GM19328 (cell line): Measurements from ENCODE around the gene TIMM23B.
"Not testable (repeated sequence)": the region's sequence is repeated elsewhere in the genome, so short reads cannot be mapped to it uniquely, and the experiment has no call there.

Source experiments
- ATAC-seq: cut with Tn5 transposase; IDR thresholded peaks from one replicate; pipeline ENCODE4 v1.9.1; 2021; ENCODE audit warnings: mild to moderate bottlenecking, moderate library complexity; ENCODE audit not compliant: unreplicated experiment

The TIMM23B gene

DNA sequence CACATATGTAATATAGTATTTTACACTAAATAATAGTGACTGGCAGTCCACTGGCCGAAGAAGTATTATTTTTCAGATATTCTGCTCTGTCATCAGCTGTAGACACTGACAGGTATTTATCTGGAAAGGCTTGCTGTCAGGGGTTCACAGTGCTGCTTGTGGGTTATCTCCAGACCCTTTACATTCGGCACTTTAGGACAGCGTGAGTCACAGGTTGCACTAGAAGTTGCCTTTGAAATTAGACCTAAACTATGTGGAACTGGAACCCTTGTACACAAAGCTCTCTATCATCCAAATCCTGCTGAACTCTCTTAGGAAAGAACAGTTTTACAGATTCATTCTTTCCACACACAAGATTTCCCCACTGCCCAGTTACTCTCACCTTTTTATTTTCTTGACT lies 30.2 kb downstream of the TIMM23B start:
- not testable (repeated sequence) for ATAC-seq

DNA sequence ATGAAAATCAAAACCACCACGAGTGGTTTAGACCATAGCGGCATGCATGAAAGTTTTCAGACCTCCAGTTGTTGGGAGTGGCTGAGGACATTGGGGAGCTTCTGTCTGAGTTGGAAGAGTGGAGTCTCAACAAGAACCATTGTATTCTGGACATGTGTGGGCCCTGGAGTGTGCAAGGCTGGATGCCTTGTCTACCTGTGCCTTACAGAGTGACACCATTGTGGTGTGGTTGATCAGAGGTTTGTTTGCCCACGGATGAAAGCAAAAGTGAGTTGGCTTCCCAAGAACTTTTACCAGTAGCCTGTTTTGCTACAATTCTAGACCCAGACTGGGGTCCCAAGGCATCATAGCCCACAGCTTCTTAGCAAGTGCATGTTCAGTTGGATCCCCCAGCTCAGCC lies 35.9 kb downstream of the TIMM23B start:
- not testable (repeated sequence) for ATAC-seq

DNA sequence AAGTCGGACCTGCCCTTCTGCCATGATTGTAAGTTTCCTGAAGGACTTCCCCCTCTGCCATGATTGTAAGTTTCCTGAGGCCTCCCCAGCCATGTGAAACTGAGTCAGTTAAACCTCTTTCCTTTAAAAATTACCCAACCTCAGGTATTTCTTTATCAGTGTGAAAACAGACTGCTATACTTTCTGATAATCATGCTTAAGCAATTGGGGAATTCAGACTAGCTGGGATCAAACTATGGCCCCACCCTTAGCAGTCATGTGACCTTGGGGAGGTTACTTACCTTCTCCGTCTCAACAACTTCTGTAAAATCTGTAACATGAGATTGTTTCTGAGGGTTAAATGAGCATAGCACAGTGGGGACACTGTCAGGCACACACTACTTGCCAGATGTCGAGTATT lies 45.4 kb downstream of the TIMM23B start:
- not testable (repeated sequence) for ATAC-seq

- ATAC-seq, result not testable (repeated sequence)
Measured at GRCh38 chr10:49988376-49988775, 46.5 kb downstream of the TIMM23B start, which contains the start of gene AGAP6. AGAP6 (plus strand) TSS chr10:49988406; CDS start chr10:49988716, 310 bp downstream.

- ATAC-seq, result not testable (repeated sequence)
Measured at GRCh38 chr10:49995321-49995720, 53.5 kb downstream of the TIMM23B start.

DNA sequence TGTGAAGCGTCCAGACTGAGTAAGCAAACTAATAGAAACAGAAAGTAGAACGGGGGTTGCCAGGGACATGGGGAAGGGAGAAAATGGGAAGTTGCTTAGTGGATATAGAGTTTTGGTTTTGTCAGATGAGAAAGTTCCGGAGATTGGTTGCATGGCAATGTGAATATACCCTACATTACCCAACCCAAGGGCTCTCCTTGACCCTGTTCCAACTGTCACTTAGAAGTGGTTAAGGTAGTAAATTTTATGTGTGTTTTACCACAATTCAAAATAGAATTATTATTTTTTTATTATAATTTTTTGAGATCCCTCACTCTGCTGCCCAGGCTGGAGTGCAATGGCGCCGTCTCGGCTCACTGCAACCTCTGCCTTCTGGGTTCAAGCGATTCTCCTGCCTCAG lies 72.2 kb downstream of the TIMM23B start:
- not testable (repeated sequence) for ATAC-seq

DNA sequence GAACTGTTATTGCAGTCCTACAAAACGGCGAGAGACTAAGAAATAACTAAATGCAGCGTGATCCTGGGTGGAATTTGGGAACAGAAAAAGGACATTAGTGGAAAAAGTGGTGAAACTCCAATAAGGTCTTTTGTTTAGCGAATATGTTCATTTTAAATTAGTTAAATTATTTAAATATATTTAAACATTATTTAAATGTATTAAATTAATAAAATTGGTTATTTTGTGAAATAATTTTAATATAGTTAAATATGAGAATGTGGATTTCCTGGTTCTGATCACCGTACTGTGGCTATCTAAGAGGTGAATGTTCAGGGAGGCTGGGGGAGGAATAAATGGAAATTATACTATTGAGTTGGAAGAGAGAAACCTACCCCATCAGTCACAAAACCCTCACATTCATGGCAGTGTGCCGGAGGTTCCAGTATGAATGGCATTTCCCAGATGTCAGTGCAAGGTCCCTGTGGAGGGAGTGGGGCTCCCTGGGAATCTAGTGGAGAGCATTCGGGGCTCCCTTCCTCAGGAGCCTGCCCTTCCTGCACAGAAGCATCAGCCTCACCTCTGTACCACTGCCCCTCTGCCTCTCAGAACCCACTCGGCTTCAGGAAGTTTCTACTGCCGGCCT lies 73.9 kb downstream of the TIMM23B start:
- not testable (repeated sequence) for ATAC-seq

DNA sequence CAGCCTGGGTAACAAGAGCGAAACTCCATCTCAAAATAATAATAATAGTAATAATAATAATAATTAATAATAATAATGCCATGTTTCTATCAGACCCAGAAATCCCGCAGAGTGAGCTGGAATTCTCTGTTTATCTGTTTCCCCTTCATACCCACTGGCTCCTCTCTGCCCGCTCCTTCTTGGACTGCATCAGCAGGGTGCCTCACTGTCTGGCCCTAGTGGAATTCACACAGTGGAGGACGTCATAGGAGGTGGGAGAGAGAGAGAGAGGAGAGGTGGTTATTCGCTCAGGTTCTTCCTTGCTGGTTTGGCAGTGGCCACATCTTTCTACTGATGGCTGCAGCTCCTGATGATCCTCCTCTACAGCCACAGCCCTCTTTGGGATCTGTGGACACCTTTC lies 75.1 kb downstream of the TIMM23B start:
- ATAC-seq, result not testable (repeated sequence)

DNA sequence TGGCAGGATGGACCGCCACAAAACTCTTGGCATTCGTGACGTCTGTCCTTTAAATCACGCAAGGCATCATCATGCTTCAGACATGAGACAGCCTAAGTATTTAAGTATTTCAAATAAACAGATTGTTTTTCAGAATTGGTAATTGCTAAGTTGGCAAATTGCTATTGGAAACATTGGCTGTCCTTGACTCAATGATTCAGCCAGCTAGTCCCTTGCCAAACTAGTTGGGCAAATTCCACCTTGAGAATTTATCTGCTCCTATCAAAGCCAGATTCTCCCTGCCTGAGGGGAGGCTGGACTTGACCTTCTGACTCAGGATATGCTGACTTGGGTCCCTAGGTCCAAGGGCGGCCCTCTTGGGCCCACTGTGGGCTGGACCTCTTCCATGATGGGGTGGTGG lies 75.8 kb downstream of the TIMM23B start:
- ATAC-seq, result not testable (repeated sequence)

GRCh38 chr10:50019279-50019678 lies 77.4 kb downstream of the TIMM23B start:
- not testable (repeated sequence) for ATAC-seq

- not testable (repeated sequence) for ATAC-seq
Measured at GRCh38 chr10:50020451-50021024, 78.7 kb downstream of the TIMM23B start.

DNA sequence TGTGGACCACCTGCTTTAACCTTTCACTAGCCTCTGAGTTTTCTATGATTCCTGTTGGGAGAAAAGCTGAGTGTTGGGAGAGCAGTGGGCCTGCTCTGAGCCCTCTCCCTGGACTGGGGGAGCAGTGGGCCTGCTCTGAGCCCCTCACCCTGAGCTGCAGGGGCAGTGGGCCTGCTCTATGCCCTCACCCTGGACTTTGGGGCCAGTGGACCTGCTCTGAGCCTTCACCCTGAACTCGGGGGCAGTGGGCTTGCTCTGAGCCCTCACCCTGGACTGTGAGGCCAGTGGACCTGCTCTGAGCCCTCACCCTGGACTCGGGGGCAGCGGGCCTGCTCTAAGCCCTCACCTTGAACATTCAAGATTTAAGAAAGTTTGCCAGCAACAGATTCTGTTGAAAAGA lies 79.8 kb downstream of the TIMM23B start:
- ATAC-seq, result no peak
